GM18861 (cell line): Measurements from ENCODE around the gene TOM1L2.
"Not testable (repeated sequence)": the region's sequence is repeated elsewhere in the genome, so short reads cannot be mapped to it uniquely, and the experiment has no call there.

Experiments
- ATAC-seq: cut with Tn5 transposase; IDR thresholded peaks from one replicate; pipeline ENCODE4 v1.9.1; 2021; ENCODE audit not compliant: unreplicated experiment

TOM1L2 gene

DNA sequence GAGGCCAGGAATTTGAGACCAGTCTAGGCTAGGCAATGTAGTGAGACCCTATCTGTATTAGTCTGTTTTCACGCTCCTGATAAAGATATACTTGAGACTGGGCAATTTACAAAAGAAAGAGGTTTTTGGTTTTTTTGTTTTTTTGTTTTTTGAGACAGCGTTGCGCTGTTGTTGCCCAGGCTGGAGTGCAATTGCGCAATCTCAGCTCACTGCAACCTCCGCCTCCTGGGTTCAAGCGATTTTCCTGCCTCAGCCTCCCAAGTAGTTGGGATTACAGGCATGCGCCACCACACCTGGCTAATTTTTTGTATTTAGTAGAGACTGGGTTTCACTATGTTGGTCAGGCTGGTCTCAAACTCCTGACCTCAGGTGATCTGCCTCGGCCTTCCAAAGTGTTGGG lies 23.7 kb upstream of the TOM1L2 start:
- ATAC-seq = not testable (repeated sequence)

GRCh38 chr17:17994271-17995069 lies 22.3 kb upstream of the TOM1L2 start:
- no peak for ATAC-seq

GRCh38 chr17:17993852-17994251 lies 21.7 kb upstream of the TOM1L2 start:
- ATAC-seq = no peak

- ATAC-seq = no peak
Observed at GRCh38 chr17:17993366-17993765, 21.2 kb upstream of the TOM1L2 start.

- no peak for ATAC-seq
Observed at GRCh38 chr17:17990282-17990681, 18.1 kb upstream of the TOM1L2 start.

DNA sequence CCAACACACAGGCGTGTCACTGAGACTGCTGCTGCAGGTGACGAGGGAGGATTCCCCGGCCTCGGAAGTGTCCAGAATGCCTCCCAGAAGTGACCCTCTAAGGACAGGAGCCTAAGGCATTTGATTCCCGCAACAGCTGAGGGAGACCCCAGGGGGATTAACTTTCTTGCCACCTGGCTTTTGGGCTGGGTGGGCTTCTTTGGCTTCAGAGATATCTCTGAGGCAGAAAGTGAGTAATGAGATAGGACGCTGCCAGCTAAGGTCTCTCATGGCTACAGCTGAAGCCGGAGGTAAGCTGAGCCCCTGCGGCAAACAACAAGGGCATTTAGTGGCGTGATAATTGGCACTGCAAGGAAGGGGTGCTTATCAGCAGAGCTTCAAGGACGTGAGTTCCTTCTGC lies 17.4 kb upstream of the TOM1L2 start:
- no peak for ATAC-seq

GRCh38 chr17:17989081-17989480 lies 16.9 kb upstream of the TOM1L2 start:
- no peak for ATAC-seq

DNA sequence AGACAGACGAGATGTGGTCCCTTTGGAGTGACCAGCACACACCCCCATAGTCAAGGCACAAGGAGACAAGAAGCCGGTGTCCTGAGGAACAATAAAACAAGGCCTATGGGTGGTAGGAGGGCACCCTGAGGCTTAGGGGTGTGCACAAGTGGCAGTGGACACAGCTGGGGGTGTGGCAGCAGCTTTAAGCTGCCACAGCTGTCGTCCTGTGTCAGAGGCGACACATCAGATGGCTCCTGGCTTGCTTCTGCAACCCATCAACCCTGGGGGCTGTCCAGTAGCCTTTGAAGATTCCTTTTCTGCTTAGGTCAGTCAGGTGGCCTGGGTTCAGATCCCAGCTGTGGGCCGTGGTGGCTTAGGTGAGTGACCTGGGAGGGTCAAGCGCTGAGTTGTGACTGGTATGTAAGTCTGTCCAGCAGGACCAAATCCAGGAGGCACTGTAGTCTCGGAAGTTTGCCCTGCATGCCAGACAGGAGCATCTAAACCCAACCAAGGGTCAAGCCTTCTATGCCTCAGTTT lies 16.3 kb upstream of the TOM1L2 start:
- no peak for ATAC-seq

GRCh38 chr17:17987901-17988300 lies 15.7 kb upstream of the TOM1L2 start:
- ATAC-seq = no peak

- ATAC-seq = no peak
Observed at GRCh38 chr17:17987187-17987896, 15.1 kb upstream of the TOM1L2 start.

- no peak for ATAC-seq
Observed at GRCh38 chr17:17985555-17985954, 13.4 kb upstream of the TOM1L2 start.

- ATAC-seq = no peak
Observed at GRCh38 chr17:17985153-17985552, 13.0 kb upstream of the TOM1L2 start.

GRCh38 chr17:17983776-17984175 lies 11.6 kb upstream of the TOM1L2 start:
- no peak for ATAC-seq

GRCh38 chr17:17983376-17983775 lies 11.2 kb upstream of the TOM1L2 start:
- no peak for ATAC-seq

DNA sequence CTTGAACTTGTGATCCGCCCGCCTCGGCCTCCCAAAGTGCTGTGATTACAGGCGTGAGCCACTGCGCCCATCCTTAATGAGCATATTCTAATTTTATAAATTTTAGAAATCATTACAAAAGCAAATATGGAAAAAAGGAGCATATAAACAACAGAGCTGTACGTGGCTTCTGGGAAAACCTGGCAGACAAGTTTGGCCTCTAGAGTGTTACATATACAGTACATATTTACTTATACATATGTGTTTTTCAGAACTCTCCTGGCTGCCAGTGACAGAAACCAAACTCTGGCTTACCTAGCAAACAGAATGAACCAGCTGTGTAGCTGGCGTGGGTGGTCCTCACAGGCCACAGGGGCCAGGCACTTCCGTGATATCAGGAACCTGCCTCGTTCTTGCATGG lies 10.6 kb upstream of the TOM1L2 start:
- ATAC-seq = no peak

DNA sequence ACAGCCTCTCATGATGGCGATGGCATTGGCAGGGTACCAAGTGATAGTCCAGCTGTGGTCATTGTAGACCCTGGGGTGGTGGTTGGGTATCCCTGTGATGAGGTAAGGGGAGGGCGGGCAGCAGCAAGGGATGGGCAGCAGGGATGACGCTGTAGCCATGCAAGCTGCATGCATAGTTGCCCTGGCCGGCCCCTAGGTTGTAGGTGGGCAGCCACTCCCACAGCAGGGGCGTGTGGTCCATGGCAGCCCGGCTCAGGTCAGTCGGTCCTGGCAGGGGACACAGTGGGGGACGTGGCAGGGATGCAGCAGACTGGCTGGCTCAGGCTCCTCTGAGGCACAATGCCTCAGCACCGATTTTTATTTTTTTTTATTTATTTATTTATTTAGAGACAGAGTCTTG lies 9.1 kb upstream of the TOM1L2 start:
- no peak for ATAC-seq

DNA sequence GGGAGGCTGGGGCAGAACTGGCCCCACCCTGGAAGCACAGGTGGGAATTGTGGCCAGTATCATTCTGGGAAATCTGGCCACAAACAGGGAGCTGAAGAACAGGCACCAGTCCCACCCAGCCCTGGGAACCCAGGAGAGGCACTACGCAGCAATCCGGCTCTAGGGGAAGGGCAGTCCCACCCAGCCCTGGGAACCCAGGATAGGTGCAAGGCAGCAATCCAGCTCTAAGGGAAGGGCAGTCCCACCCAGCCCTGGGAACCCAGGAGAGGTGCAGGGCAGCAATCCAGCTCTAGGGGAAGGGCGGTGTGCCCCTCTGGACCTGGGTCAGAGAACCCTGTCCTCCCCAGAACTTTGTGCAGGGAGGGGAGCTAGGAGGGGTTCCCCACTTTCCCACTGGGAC lies 7.6 kb upstream of the TOM1L2 start:
- no peak for ATAC-seq

DNA sequence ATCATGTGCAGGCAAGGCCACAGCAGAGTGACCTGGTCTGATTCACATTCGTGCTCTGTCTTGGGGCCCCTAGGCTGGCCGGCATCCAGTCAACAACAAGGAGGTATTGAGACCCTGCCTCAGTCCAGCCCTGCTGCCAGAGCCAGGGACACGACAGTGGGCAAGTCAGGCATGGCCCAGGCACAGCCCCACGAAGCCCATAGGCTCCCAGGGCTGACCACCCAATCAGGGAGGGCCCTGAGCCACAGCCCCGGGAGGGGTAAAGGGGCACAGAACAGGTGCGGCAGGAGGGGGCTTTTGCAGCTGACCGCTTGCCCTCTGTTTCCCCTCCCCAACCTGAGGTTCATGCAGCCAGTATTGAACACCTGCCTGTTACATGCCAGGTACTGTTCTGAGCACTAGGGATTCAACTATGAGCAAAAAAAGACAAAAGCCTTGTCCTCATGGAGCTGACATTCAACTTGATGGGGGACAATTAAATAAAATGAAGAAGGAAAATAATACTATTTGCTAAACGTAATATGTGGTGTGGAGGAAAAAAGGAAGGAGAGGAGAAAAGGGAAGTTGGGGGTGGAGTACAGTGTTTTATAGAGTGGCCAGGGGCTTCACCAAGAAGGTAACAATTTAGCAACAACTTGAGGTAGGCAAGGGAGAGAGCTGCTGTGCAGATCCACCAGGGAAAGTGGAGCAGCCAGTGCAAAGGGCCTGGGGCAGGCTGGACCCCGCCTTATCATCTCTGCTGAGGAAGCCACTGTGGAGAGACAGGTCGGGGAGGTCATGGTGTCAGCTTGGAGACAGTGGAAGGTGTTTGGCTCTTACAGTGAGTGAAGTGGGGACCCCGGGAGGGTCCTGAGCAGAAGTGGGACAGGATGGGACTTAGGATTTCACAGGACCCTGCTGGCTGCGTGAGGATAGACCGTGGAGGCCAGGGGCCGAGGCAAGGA lies 6.6 kb upstream of the TOM1L2 start:
- no peak for ATAC-seq

DNA sequence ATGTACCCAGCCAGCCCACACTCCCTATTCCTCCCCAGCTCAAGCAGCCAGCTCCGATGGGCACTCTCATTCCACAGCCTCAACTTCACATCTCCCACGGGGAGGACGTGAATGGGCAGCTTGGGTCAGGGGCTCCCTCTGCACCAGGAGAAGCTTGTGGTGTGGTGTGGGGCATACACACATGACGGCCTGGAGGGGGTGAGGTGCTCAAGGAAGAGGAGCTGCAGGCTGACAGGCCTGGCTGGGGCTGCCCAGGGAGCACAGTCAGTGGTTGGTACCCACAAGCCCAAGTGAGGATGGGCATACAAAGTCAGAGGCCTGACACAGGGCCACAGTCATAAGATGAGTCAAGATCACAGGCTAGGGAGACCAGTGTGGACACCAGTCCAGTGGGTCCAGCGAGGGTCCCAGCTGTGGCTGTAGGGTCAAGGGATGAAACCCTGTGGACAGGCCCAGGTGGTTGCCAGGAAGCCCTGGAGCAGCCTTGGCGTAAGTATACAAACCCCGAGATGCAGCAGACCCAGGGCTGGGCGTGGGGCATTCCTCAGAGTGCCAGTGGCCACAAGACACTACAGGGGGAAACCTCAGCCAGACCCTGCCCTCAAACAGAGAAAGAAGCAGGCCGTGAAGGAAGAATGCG lies 4.9 kb upstream of the TOM1L2 start:
- ATAC-seq = no peak

GRCh38 chr17:17975436-17975835 lies 3.2 kb upstream of the TOM1L2 start:
- no peak for ATAC-seq

GRCh38 chr17:17972952-17973254 lies 703 bp upstream of the TOM1L2 start:
- ATAC-seq = no peak
